Mesodermal cell (in vitro differentiated cells): ENCODE measurements around the gene DNAH11. TPM values are rescaled to one million over a fixed set of nuclear protein-coding genes. Genes with fewer than 3 reads are reported as not detected.

Experiments
- H3K27ac ChIP-seq: 2 replicates; pipeline ENCODE4 v1.7.0; 2013; ENCODE audit warnings: mild to moderate bottlenecking, low read depth, low read length, moderate library complexity; ENCODE audit not compliant: severe bottlenecking
- H3K36me3 ChIP-seq: 2 replicates; pipeline ENCODE4 v1.7.1; 2013; ENCODE audit warnings: mild to moderate bottlenecking, low read length, moderate library complexity; ENCODE audit not compliant: control insufficient read depth, insufficient read depth
- H3K4me1 ChIP-seq: one replicate; pipeline ENCODE4 v1.7.1; 2013; ENCODE audit warnings: mild to moderate bottlenecking, low read length; ENCODE audit not compliant: insufficient read depth, control insufficient read depth, poor library complexity, severe bottlenecking
- H3K4me3 ChIP-seq: 2 replicates; pipeline ENCODE4 v1.7.0; 2013; ENCODE audit warnings: low read length, control low read depth, mild to moderate bottlenecking; ENCODE audit not compliant: insufficient read depth, poor library complexity, severe bottlenecking; ENCODE audit errors: extremely low read depth
- H3K9me3 ChIP-seq: 2 replicates; pipeline ENCODE4 v1.7.1; 2013; ENCODE audit warnings: mild to moderate bottlenecking, low read length, moderate library complexity; ENCODE audit not compliant: control insufficient read depth
- WGBS, 2 experiments: methylation state at CpG; one replicate each; pipeline ENCODE4 v1.1.5; 2013; ENCODE audit warnings: missing lambda C conversion rate in 2 of 2; ENCODE audit not compliant: insufficient coverage in 2 of 2; 5-methylcytosine and 5-hydroxymethylcytosine counted together
- polyA plus RNA-seq, 2 experiments: library from polyadenylated mRNA; stranded (reverse); fragments of 50-300 nt; gene quantifications; one replicate each; pipeline ENCODE4 v1.2.3, GENCODE V29; 2013

The DNAH11 gene
- polyA plus RNA-seq (2013, experiment 1 of 2): not detected
- polyA plus RNA-seq (2013, experiment 2 of 2): not detected

DNA sequence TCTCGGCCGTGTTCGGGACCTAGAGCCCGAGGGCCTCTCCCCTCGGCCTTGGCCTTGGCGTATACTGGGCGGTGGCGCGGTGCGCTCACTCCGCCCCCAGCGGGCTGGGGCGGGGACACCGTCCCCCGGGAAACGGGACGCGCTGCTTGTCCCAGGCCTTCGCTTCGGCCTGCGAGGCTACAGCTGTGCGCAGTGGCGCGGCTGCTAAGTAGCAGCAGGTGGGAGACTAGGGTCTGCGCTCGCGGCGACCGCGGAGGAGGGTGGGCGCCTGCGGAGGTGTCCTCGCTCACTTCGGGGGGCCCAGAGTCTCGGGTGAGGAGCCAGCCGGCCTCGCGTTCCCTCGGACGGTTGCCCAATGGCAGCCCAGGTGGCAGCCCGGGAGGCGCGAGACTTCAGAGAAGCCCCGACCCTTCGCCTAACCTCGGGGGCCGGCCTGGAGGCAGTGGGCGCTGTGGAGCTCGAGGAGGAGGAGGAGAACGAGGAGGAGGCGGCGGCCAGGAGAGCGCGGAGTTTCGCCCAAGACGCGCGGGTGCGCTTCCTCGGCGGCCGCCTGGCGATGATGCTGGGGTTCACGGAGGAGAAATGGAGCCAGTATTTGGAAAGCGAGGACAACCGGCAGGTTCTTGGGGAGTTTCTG lies at the start of gene DNAH11:
Gene DNAH11 (plus strand): TSS at position 149 of the 637 bp plus-strand sequence. CDS start 207 bp downstream, at position 356.
- WGBS, 2 experiments: 1% methylated on average over 56 to 57 of the region's 66 CpGs

GRCh38 chr7:21495731-21496130 lies 47.1 kb upstream of the DNAH11 start:
- Histone ChIP-seq H3K27ac (no peak overlapping the region), H3K4me3 (no peak overlapping the region), H3K36me3 (peaks cover under 1% of the 10 kb centered on the region), H3K9me3 (peaks cover 6% of the 10 kb centered on the region), H3K4me1 (no peaks in the 10 kb centered on the region)

More for the DNA sequence above, at the start of gene DNAH11:
- Histone ChIP-seq H3K4me3 (peak within 1 kb of the TSS; percentile 37), H3K4me1 (no peaks in the 10 kb centered on the region), H3K9me3 (no peaks in the 10 kb centered on the region), H3K27ac (no peak within 1 kb of the TSS), H3K36me3 (no peaks in the 10 kb centered on the region)

DNA sequence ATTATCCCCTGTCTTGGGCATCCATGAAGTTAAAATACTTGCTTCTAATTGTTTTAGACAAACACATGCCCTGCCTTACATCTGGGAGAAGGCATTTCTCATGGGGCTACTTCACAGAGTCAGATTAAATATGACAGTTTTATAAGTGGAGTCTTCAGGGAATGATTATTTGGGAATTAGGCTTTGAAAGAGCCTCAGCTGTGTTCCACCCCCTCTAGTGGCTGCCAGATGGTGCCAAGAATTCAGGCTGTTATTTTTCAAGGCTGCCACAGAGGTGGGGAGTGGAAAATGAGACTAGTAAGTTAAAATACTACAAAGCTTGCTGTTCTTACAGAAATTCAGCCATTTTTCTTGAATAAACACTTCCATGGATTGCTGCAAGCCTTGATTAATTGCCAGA lies 45.8 kb upstream of the DNAH11 start:
- Histone ChIP-seq H3K36me3 (no peaks in the 10 kb centered on the region), H3K9me3 (peaks cover 6% of the 10 kb centered on the region), H3K4me1 (no peaks in the 10 kb centered on the region), H3K27ac (no peak overlapping the region), H3K4me3 (no peak overlapping the region)

- H3K4me1 ChIP-seq: no peaks in the 10 kb centered on the region
- H3K36me3 ChIP-seq: no peaks in the 10 kb centered on the region
- no peaks in the 10 kb centered on the region for H3K9me3 ChIP-seq
- no peak overlapping the region for H3K4me3 ChIP-seq
- WGBS, 2 experiments: 67 to 90% methylated on average over 4 of the region's 6 CpGs
- no peak overlapping the region for H3K27ac ChIP-seq
Observed at GRCh38 chr7:21500117-21500832, 42.6 kb upstream of the DNAH11 start.

GRCh38 chr7:21504021-21504420 lies 38.8 kb upstream of the DNAH11 start:
- Histone ChIP-seq H3K27ac (no peak overlapping the region), H3K4me3 (no peak overlapping the region)
- 100% methylated on average over 1 of the region's 2 CpGs; no CpG with 5 or more reads in 1 of the 2 experiments for WGBS, 2 experiments

DNA sequence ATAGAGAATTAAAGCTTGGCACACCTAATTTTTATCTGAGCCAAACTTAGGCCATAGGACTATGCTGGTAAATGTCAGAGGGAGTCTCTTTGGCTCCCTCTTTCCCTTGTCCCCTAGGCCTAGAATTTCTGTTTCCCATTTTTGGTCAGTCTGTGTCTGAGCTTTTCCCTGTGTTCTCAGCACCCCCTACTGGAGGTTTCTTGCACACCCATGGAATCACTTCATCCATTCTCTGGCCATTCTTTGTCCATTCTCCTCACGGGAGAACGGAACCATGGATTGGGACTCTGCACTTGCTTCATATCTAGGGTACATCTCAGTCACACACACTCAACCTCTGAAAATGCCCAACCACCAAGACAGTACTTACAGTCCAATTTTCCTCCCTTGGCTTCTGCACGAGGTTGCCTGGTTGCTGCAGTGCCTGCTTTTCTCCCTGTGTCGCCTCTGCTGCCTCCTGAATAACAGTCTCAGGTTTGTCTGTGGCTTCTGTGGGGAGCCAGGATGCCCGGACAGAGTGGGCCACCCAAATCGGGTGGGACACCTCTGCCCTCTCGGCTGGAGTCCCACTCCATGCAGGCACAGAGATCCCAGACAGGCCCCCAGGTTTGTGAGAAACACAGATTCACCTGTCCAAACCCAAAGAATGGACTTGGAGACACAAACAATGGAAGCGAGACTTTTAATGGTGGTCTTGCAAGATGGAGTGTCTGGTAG lies 35.1 kb upstream of the DNAH11 start:
- Histone ChIP-seq H3K27ac (no peak overlapping the region), H3K9me3 (no peaks in the 10 kb centered on the region), H3K36me3 (peaks cover 4% of the 10 kb centered on the region), H3K4me1 (no peaks in the 10 kb centered on the region), H3K4me3 (no peak overlapping the region)
- 78 to 85% methylated on average over 7 of the region's 8 CpGs for WGBS, 2 experiments

More at GRCh38 chr7:21504021-21504420, 38.8 kb upstream of the DNAH11 start:
- Histone ChIP-seq H3K9me3 (no peaks in the 10 kb centered on the region), H3K36me3 (no peaks in the 10 kb centered on the region), H3K4me1 (no peaks in the 10 kb centered on the region)

DNA sequence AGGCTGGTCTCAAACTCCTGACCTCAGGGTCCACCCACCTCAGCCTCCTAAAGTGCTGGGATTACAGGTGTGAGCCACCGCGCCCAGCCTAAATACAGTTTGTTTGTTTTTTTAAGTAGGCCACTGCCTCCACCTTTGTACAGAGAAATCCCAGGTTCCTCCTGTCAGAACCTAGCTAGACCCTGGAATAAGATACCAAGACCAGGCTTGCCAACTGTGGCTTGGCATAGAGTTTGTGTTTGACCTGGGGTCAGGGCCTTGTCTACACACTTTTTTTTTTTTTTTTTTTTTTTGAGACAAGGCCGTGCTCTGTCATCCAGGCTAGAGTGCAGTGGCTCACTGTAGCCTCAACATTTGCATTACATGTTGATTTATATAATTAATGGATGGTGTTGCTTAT lies 34.3 kb upstream of the DNAH11 start:
- Histone ChIP-seq H3K36me3 (peaks cover 4% of the 10 kb centered on the region), H3K27ac (no peak overlapping the region), H3K4me3 (no peak overlapping the region), H3K9me3 (no peaks in the 10 kb centered on the region), H3K4me1 (no peaks in the 10 kb centered on the region)
- 100% methylated on average over 1 of the region's 3 CpGs; no CpG with 5 or more reads in 1 of the 2 experiments for WGBS, 2 experiments

- Histone ChIP-seq H3K27ac (no peak overlapping the region), H3K4me1 (no peaks in the 10 kb centered on the region), H3K9me3 (no peaks in the 10 kb centered on the region), H3K4me3 (no peak overlapping the region), H3K36me3 (peaks cover 4% of the 10 kb centered on the region)
Observed at GRCh38 chr7:21514062-21514461, 28.8 kb upstream of the DNAH11 start.

- H3K36me3 ChIP-seq: no peaks in the 10 kb centered on the region
- no CpG with 5 or more reads among the region's 1 CpG for WGBS, 2 experiments
- no peak overlapping the region for H3K27ac ChIP-seq
- H3K4me3 ChIP-seq: no peak overlapping the region
- H3K9me3 ChIP-seq: peaks cover 20% of the 10 kb centered on the region
- no peaks in the 10 kb centered on the region for H3K4me1 ChIP-seq
Observed at GRCh38 chr7:21524680-21525079, 18.2 kb upstream of the DNAH11 start.

DNA sequence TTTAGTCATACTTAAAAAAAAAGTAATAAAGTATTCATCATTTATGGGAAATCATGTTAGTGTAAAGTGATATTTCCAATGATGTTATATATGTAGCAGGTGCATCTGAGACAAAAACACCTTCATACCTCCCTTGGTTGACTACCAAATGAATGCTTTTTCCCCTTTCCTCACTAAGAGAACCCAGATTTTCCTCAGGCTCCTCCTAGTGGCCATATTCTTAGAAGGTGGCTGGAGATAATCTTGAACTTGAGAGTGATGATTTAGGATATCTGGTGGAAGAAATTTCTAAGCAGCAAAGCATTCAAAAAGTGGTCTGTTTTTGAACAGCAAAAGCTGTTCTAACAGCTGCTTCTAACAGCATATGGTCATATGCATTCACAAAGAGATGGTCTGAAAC lies 16.8 kb upstream of the DNAH11 start:
- Histone ChIP-seq H3K4me3 (no peak overlapping the region), H3K4me1 (no peaks in the 10 kb centered on the region), H3K27ac (no peak overlapping the region), H3K36me3 (no peaks in the 10 kb centered on the region), H3K9me3 (peaks cover 20% of the 10 kb centered on the region)

DNA sequence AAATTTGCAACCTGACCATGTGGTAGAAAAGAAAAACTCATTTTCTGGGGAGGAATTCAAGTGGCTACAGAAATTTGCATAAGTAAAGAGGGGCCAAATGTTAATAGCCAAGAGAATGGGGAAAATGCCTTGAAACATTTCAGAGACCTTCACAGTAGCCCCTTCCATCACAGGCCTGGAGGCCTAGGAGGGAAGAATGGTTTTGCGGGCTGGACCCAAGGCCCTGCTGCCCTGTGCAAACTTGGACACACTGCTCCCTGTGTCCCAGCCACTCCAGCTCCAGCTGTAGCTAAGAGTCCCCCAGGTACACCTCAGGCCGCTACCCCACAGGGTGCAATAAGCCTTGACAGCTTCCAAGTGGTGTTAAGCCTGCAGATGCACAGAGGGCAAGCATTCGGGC lies 16.4 kb upstream of the DNAH11 start:
- WGBS, 2 experiments: 66 to 100% methylated on average over 2 of the region's 3 CpGs
- Histone ChIP-seq H3K4me3 (no peak overlapping the region), H3K36me3 (no peaks in the 10 kb centered on the region), H3K9me3 (peaks cover 20% of the 10 kb centered on the region), H3K4me1 (no peaks in the 10 kb centered on the region), H3K27ac (no peak overlapping the region)
